Measurements from ENCODE around the gene FMNL2.

The FMNL2 gene

GRCh38 chr2:152598975-152599759, 264.2 kb downstream of the FMNL2 start:
- DNase-seq = no peak

- DNase-seq = no peak
These were observed 265.2 kb downstream of the FMNL2 start for GRCh38 chr2:152600051-152600657.

GRCh38 chr2:152600697-152601096, 265.7 kb downstream of the FMNL2 start:
- no peak for DNase-seq

- DNase-seq = no peak
These were observed 267.8 kb downstream of the FMNL2 start for GRCh38 chr2:152602750-152603149.

GRCh38 chr2:152603166-152603565, 268.2 kb downstream of the FMNL2 start:
- DNase-seq = no peak

GRCh38 chr2:152606081-152606480, 271.1 kb downstream of the FMNL2 start:
- no peak for DNase-seq

- DNase-seq = no peak
These were observed 272.0 kb downstream of the FMNL2 start for GRCh38 chr2:152606941-152607340.

- no peak for DNase-seq
These were observed 272.9 kb downstream of the FMNL2 start for GRCh38 chr2:152607793-152608300.

GRCh38 chr2:152609154-152609553, 274.2 kb downstream of the FMNL2 start:
- DNase-seq = no peak

GRCh38 chr2:152609699-152610098, 274.7 kb downstream of the FMNL2 start:
- DNase-seq = no peak

GRCh38 chr2:152611458-152612231, 276.7 kb downstream of the FMNL2 start:
- DNase-seq = no peak

- no peak for DNase-seq
These were observed 278.3 kb downstream of the FMNL2 start for GRCh38 chr2:152613235-152613634.

- DNase-seq = no peak
These were observed 280.2 kb downstream of the FMNL2 start for GRCh38 chr2:152615177-152615576.

GRCh38 chr2:152617456-152618192, 282.6 kb downstream of the FMNL2 start:
- no peak for DNase-seq

- no peak for DNase-seq
These were observed 283.2 kb downstream of the FMNL2 start for GRCh38 chr2:152618193-152618564.

GRCh38 chr2:152620208-152620607, 285.2 kb downstream of the FMNL2 start:
- no peak for DNase-seq

- no peak for DNase-seq
These were observed 286.0 kb downstream of the FMNL2 start for GRCh38 chr2:152620985-152621384.

GRCh38 chr2:152622219-152622618, 287.2 kb downstream of the FMNL2 start:
- DNase-seq = no peak

GRCh38 chr2:152623076-152623740, 288.2 kb downstream of the FMNL2 start:
- DNase-seq = no peak

GRCh38 chr2:152623775-152624174, 288.8 kb downstream of the FMNL2 start:
- DNase-seq = no peak

- DNase-seq = no peak
These were observed 289.8 kb downstream of the FMNL2 start for GRCh38 chr2:152624805-152625204.

- no peak for DNase-seq
These were observed 292.0 kb downstream of the FMNL2 start for GRCh38 chr2:152626911-152627339.
